ENCODE measurements around the gene PRRX2. TPM values are rescaled to one million over a fixed set of nuclear protein-coding genes. Genes with fewer than 3 reads are reported as not detected.
"Not testable (repeated sequence)": the region's sequence is repeated elsewhere in the genome, so short reads cannot be mapped to it uniquely, and the experiment has no call there.

PRRX2 gene
- total RNA-seq, 1 donor: 27.5 TPM

GRCh38 chr9:129746092-129746777, 80.8 kb downstream of the PRRX2 start:
- no peak for TF ChIP-seq CTCF (IDR thresholded peaks at IDR 0.05; ENCODE audit: extremely low read depth, low read depth, low read length)

GRCh38 chr9:129748249-129748648, 82.8 kb downstream of the PRRX2 start:
- H3K4me3 ChIP-seq (ENCODE audit: insufficient read depth, low read length): no peak overlapping the region
- H3K79me2 ChIP-seq (ENCODE audit: insufficient read depth, low read length): peaks cover 21% of the 10 kb centered on the region
- no peaks in the 10 kb centered on the region for H3K9me3 ChIP-seq (ENCODE audit: low read depth, low read length)
- peaks cover 55% of the 10 kb centered on the region for H3K4me1 ChIP-seq (ENCODE audit: insufficient read depth, low read length)
- no peaks in the 10 kb centered on the region for H3K36me3 ChIP-seq (ENCODE audit: insufficient read depth, low read length)
- TF ChIP-seq CTCF (IDR thresholded peaks at IDR 0.05; ENCODE audit: extremely low read depth, low read depth, low read length): no peak
- DNase-seq (ENCODE audit: insufficient read length, low spot score, missing footprints): peak; percentile 62
- H3K27me3 ChIP-seq (ENCODE audit: insufficient read depth, low read length): no peaks in the 10 kb centered on the region
- H3K4me2 ChIP-seq (ENCODE audit: insufficient read depth, low read length): no peak overlapping the region
- no peaks in the 10 kb centered on the region for H4K20me1 ChIP-seq (ENCODE audit: insufficient read depth, low read length)
- H3K27ac ChIP-seq (ENCODE audit: low read depth, low read length): no peak overlapping the region
- H2AFZ ChIP-seq (ENCODE audit: low read length): no peak overlapping the region

More at GRCh38 chr9:129746092-129746777, 80.8 kb downstream of the PRRX2 start:
- DNase-seq (ENCODE audit: insufficient read length, low spot score, missing footprints): peak; percentile 83
- Histone ChIP-seq H3K4me2 (ENCODE audit: insufficient read depth, low read length) (peak overlapping the region; percentile 63), H2AFZ (ENCODE audit: low read length) (peak overlapping the region; percentile 79), H3K79me2 (ENCODE audit: insufficient read depth, low read length) (peaks cover 14% of the 10 kb centered on the region), H3K27ac (ENCODE audit: low read depth, low read length) (peak overlapping the region; percentile 67), H3K4me3 (ENCODE audit: insufficient read depth, low read length) (no peak overlapping the region), H3K9me3 (ENCODE audit: low read depth, low read length) (no peaks in the 10 kb centered on the region), H3K36me3 (ENCODE audit: insufficient read depth, low read length) (peaks cover 3% of the 10 kb centered on the region), H3K27me3 (ENCODE audit: insufficient read depth, low read length) (no peaks in the 10 kb centered on the region), H4K20me1 (ENCODE audit: insufficient read depth, low read length) (no peaks in the 10 kb centered on the region), H3K4me1 (ENCODE audit: insufficient read depth, low read length) (peaks cover 44% of the 10 kb centered on the region)

GRCh38 chr9:129749052-129749451, 83.6 kb downstream of the PRRX2 start:
- DNase-seq (ENCODE audit: insufficient read length, low spot score, missing footprints); H3K9me3 ChIP-seq (ENCODE audit: low read depth, low read length); H3K27me3 ChIP-seq (ENCODE audit: insufficient read depth, low read length); H4K20me1 ChIP-seq (ENCODE audit: insufficient read depth, low read length); H3K4me3 ChIP-seq (ENCODE audit: insufficient read depth, low read length); H3K36me3 ChIP-seq (ENCODE audit: insufficient read depth, low read length); H2AFZ ChIP-seq (ENCODE audit: low read length); H3K4me2 ChIP-seq (ENCODE audit: insufficient read depth, low read length): not testable (repeated sequence)
- Histone ChIP-seq H3K27ac (ENCODE audit: low read depth, low read length) (peak overlapping the region; percentile 66), H3K79me2 (ENCODE audit: insufficient read depth, low read length) (peaks cover 21% of the 10 kb centered on the region), H3K4me1 (ENCODE audit: insufficient read depth, low read length) (peaks cover 53% of the 10 kb centered on the region)

- Histone ChIP-seq H3K79me2 (ENCODE audit: insufficient read depth, low read length) (peaks cover 21% of the 10 kb centered on the region), H3K36me3 (ENCODE audit: insufficient read depth, low read length) (no peaks in the 10 kb centered on the region), H3K4me2 (ENCODE audit: insufficient read depth, low read length) (peak overlapping the region; percentile 31), H3K9me3 (ENCODE audit: low read depth, low read length) (no peaks in the 10 kb centered on the region), H3K4me1 (ENCODE audit: insufficient read depth, low read length) (peaks cover 53% of the 10 kb centered on the region), H2AFZ (ENCODE audit: low read length) (no peak overlapping the region), H3K27ac (ENCODE audit: low read depth, low read length) (peak overlapping the region; percentile 66), H3K4me3 (ENCODE audit: insufficient read depth, low read length) (no peak overlapping the region), H3K27me3 (ENCODE audit: insufficient read depth, low read length) (no peaks in the 10 kb centered on the region), H4K20me1 (ENCODE audit: insufficient read depth, low read length) (no peaks in the 10 kb centered on the region)
- DNase-seq (ENCODE audit: insufficient read length, low spot score, missing footprints): peak; percentile 49
- TF ChIP-seq CTCF (IDR thresholded peaks at IDR 0.05; ENCODE audit: extremely low read depth, low read depth, low read length): no peak
Measured at GRCh38 chr9:129749575-129749974, 84.1 kb downstream of the PRRX2 start.

Data from osteoblast (primary cell).